ENCODE measurements around the gene ZSCAN30. TPM values are rescaled to one million over a fixed set of nuclear protein-coding genes. Genes with fewer than 3 reads are reported as not detected.

ZSCAN30 gene
- 11.3 and 16.8 TPM in 2 replicates for total RNA-seq

- Histone ChIP-seq H3K27me3 (ENCODE audit: control insufficient read depth, insufficient read depth, low read length) (no peaks in the 10 kb centered on the region), H3K36me3 (ENCODE audit: control insufficient read depth, insufficient read depth, low read length) (no peaks in the 10 kb centered on the region), H3K4me3 (ENCODE audit: low read depth, low read length) (peak within 1 kb of the TSS; percentile 91)
- no peak for TF ChIP-seq CTCF (IDR thresholded peaks at IDR 0.05; ENCODE audit: insufficient read depth, low read length, poor library complexity, severe bottlenecking)
- peak; percentile 68 for DNase-seq (ENCODE audit: low read depth)
Measured at GRCh38 chr18:35290094-35290735, at the start of gene ZSCAN30. ZSCAN30 (minus strand) TSS chr18:35290229; CDS start chr18:35264352, 25,877 bp downstream.

- H3K27me3 ChIP-seq (ENCODE audit: control insufficient read depth, insufficient read depth, low read length), result no peaks in the 10 kb centered on the region
- H3K36me3 ChIP-seq (ENCODE audit: control insufficient read depth, insufficient read depth, low read length), result peaks cover 4% of the 10 kb centered on the region
- no peak overlapping the region for H3K4me3 ChIP-seq (ENCODE audit: low read depth, low read length)
- DNase-seq (ENCODE audit: low read depth), result no peak
- no peak for TF ChIP-seq CTCF (IDR thresholded peaks at IDR 0.05; ENCODE audit: insufficient read depth, low read length, poor library complexity, severe bottlenecking)
Measured at GRCh38 chr18:35337286-35337685, 47.3 kb upstream of the ZSCAN30 start.

- H3K36me3 ChIP-seq (ENCODE audit: control insufficient read depth, insufficient read depth, low read length), result peaks cover 3% of the 10 kb centered on the region
- TF ChIP-seq CTCF (IDR thresholded peaks at IDR 0.05; ENCODE audit: insufficient read depth, low read length, poor library complexity, severe bottlenecking), result no peak
- DNase-seq (ENCODE audit: low read depth), result no peak
- no peak overlapping the region for H3K4me3 ChIP-seq (ENCODE audit: low read depth, low read length)
- H3K27me3 ChIP-seq (ENCODE audit: control insufficient read depth, insufficient read depth, low read length), result no peaks in the 10 kb centered on the region
Measured at GRCh38 chr18:35335866-35336265, 45.8 kb upstream of the ZSCAN30 start.

- no peak for TF ChIP-seq CTCF (IDR thresholded peaks at IDR 0.05; ENCODE audit: insufficient read depth, low read length, poor library complexity, severe bottlenecking)
- Histone ChIP-seq H3K27me3 (ENCODE audit: control insufficient read depth, insufficient read depth, low read length) (no peaks in the 10 kb centered on the region), H3K4me3 (ENCODE audit: low read depth, low read length) (no peak overlapping the region), H3K36me3 (ENCODE audit: control insufficient read depth, insufficient read depth, low read length) (peaks cover 3% of the 10 kb centered on the region)
- no peak for DNase-seq (ENCODE audit: low read depth)
Measured at GRCh38 chr18:35334821-35335220, 44.8 kb upstream of the ZSCAN30 start.

GRCh38 chr18:35334212-35334611 is 44.2 kb upstream of the ZSCAN30 start:
- no peak for DNase-seq (ENCODE audit: low read depth)
- H3K27me3 ChIP-seq (ENCODE audit: control insufficient read depth, insufficient read depth, low read length), result no peaks in the 10 kb centered on the region
- H3K4me3 ChIP-seq (ENCODE audit: low read depth, low read length), result no peak overlapping the region
- peaks cover 3% of the 10 kb centered on the region for H3K36me3 ChIP-seq (ENCODE audit: control insufficient read depth, insufficient read depth, low read length)
- no peak for TF ChIP-seq CTCF (IDR thresholded peaks at IDR 0.05; ENCODE audit: insufficient read depth, low read length, poor library complexity, severe bottlenecking)
